Neuronal stem cell (in vitro differentiated cells): ENCODE results near the gene CHD2.

ENCODE experiments used
- DNase-seq: peaks from one replicate; pipeline ENCODE4 v3.0.0-alpha.2; 2013; ENCODE audit warnings: low spot score
- H2AFZ ChIP-seq: one replicate; pipeline ENCODE4 v1.6.1; 2013; ENCODE audit warnings: mild to moderate bottlenecking, low read length, inconsistent platforms
- H2AK5ac ChIP-seq: 2 replicates; pipeline ENCODE4 v1.6.1; 2013; ENCODE audit warnings: low read depth, mild to moderate bottlenecking, inconsistent platforms, low read length, moderate library complexity, mixed read lengths
- H2BK120ac ChIP-seq: 2 replicates; pipeline ENCODE4 v1.6.1; 2013; ENCODE audit warnings: low read depth, mild to moderate bottlenecking, inconsistent platforms, low read length, moderate library complexity, mixed read lengths
- H2BK12ac ChIP-seq: one replicate; pipeline ENCODE4 v1.6.1; 2013; ENCODE audit warnings: low read length, inconsistent platforms
- H2BK15ac ChIP-seq: 2 replicates; pipeline ENCODE4 v1.6.1; 2013; ENCODE audit warnings: mild to moderate bottlenecking, low read length, inconsistent platforms, mixed read lengths
- H2BK5ac ChIP-seq: one replicate; pipeline ENCODE4 v1.6.1; 2013; ENCODE audit warnings: inconsistent platforms, mild to moderate bottlenecking, low read length, moderate library complexity
- H3K14ac ChIP-seq: one replicate; pipeline ENCODE4 v1.6.1; 2013; ENCODE audit warnings: low read length, inconsistent platforms
- H3K18ac ChIP-seq: 2 replicates; pipeline ENCODE4 v1.6.1; 2013; ENCODE audit warnings: low read length, inconsistent platforms
- H3K23ac ChIP-seq: 2 replicates; pipeline ENCODE4 v1.6.1; 2013; ENCODE audit warnings: low read depth, mild to moderate bottlenecking, mixed read lengths, low read length, inconsistent platforms; ENCODE audit not compliant: poor library complexity
- H3K27ac ChIP-seq: replicated peaks from 3 replicates; pipeline ENCODE4 v1.5.1; 2013; ENCODE audit warnings: low read length, inconsistent platforms
- H3K27me3 ChIP-seq, 3 experiments: 2 replicates each; pipeline ENCODE4 v1.6.1; 2013; ENCODE audit warnings: low read length in 3 of 3, mild to moderate bottlenecking in 2 of 3, inconsistent platforms in 1 of 3, low read depth in 1 of 3, mixed read lengths in 1 of 3, moderate library complexity in 1 of 3; ENCODE audit not compliant: control insufficient read depth in 3 of 3, insufficient read depth in 3 of 3
- H3K36me3 ChIP-seq, 2 donors: replicated peaks in 1 of 2; 2 replicates each; pipeline ENCODE4 v1.6.1; 2013; ENCODE audit warnings: low read length in 2 of 2; ENCODE audit not compliant: control insufficient read depth in 2 of 2, insufficient read depth in 2 of 2
- H3K4ac ChIP-seq: 2 replicates; pipeline ENCODE4 v1.6.1; 2013; ENCODE audit warnings: inconsistent platforms, mild to moderate bottlenecking, low read length, moderate library complexity
- H3K4me1 ChIP-seq, 2 donors: 1 replicate in 1 of 2; 2 replicates in 1 of 2; pipeline ENCODE4 v1.6.1; 2013; ENCODE audit warnings: low read length in 2 of 2, low read depth in 1 of 2; ENCODE audit not compliant: control insufficient read depth in 2 of 2, insufficient read depth in 1 of 2
- H3K4me2 ChIP-seq: one replicate; pipeline ENCODE4 v1.6.1; 2013; ENCODE audit warnings: mild to moderate bottlenecking, low read length, inconsistent platforms; ENCODE audit not compliant: insufficient read depth, poor library complexity, severe bottlenecking
- H3K4me3 ChIP-seq, 2 donors: 2 replicates each; pipeline ENCODE4 v1.5.1; 2013; ENCODE audit warnings: low read length in 2 of 2, mild to moderate bottlenecking in 2 of 2, inconsistent platforms in 1 of 2, moderate library complexity in 1 of 2
- H3K79me1 ChIP-seq: one replicate; pipeline ENCODE4 v1.6.1; 2013; ENCODE audit warnings: low read depth, mild to moderate bottlenecking, inconsistent platforms, low read length, moderate library complexity
- H3K9ac ChIP-seq: one replicate; pipeline ENCODE4 v1.6.1; 2013; ENCODE audit warnings: mild to moderate bottlenecking, low read depth, low read length, inconsistent platforms; ENCODE audit not compliant: poor library complexity
- H3K9me3 ChIP-seq, 2 donors: replicated peaks in 1 of 2; 2 replicates each; pipeline versions ENCODE3 to v1.6.1; 2013; ENCODE audit warnings: low read length in 2 of 2, mild to moderate bottlenecking in 2 of 2, inconsistent platforms in 1 of 2, low read depth in 1 of 2, mixed read lengths in 1 of 2, moderate library complexity in 1 of 2; ENCODE audit not compliant: control insufficient read depth in 2 of 2, insufficient read depth in 1 of 2
- H4K8ac ChIP-seq: one replicate; pipeline ENCODE4 v1.6.1; 2013; ENCODE audit warnings: low read depth, mild to moderate bottlenecking, inconsistent platforms, low read length, moderate library complexity
- H4K91ac ChIP-seq: one replicate; pipeline ENCODE4 v1.6.1; 2013; ENCODE audit warnings: low read length, low read depth, mild to moderate bottlenecking, inconsistent platforms; ENCODE audit not compliant: poor library complexity
- WGBS, 2 donors: extraction: QIAGEN DNeasy Blood & Tissue Kit; methylation state at CpG; one replicate each; pipeline ENCODE4 v1.1.7; 2013; ENCODE audit warnings: missing lambda C conversion rate in 2 of 2, mixed read lengths in 1 of 2; ENCODE audit not compliant: insufficient read length in 2 of 2, insufficient replicate concordance in 1 of 2; ENCODE audit errors: extremely low coverage in 2 of 2; 5-methylcytosine and 5-hydroxymethylcytosine counted together

Gene CHD2

GRCh38 chr15:92896561-92896960, 3.6 kb upstream of the CHD2 start:
- no peak overlapping the region for H2BK120ac ChIP-seq
- no peak overlapping the region for H3K27ac ChIP-seq
- no peak overlapping the region for H2BK5ac ChIP-seq
- DNase-seq: no peak
- no peaks in the 10 kb centered on the region for H3K4me1 ChIP-seq
- H4K91ac ChIP-seq: no peak overlapping the region
- H3K36me3 ChIP-seq: peaks cover 13 to 86% of the 10 kb centered on the region in 2 donors
- no peak overlapping the region for H4K8ac ChIP-seq
- no peak overlapping the region for H3K4ac ChIP-seq
- no peaks in the 10 kb centered on the region for H3K79me1 ChIP-seq
- H3K18ac ChIP-seq: no peak overlapping the region
- H2AFZ ChIP-seq: no peak overlapping the region
- H2AK5ac ChIP-seq: no peak overlapping the region
- no peak overlapping the region for H3K4me2 ChIP-seq
- no peak overlapping the region for H3K14ac ChIP-seq
- no peaks in the 10 kb centered on the region for H3K27me3 ChIP-seq
- H3K9ac ChIP-seq: no peak overlapping the region
- no peak overlapping the region for H3K4me3 ChIP-seq
- H2BK15ac ChIP-seq: no peak overlapping the region
- H3K9me3 ChIP-seq: peaks cover 0 to 6% of the 10 kb centered on the region in 2 donors
- H2BK12ac ChIP-seq: no peak overlapping the region
- H3K23ac ChIP-seq: no peak overlapping the region

DNA sequence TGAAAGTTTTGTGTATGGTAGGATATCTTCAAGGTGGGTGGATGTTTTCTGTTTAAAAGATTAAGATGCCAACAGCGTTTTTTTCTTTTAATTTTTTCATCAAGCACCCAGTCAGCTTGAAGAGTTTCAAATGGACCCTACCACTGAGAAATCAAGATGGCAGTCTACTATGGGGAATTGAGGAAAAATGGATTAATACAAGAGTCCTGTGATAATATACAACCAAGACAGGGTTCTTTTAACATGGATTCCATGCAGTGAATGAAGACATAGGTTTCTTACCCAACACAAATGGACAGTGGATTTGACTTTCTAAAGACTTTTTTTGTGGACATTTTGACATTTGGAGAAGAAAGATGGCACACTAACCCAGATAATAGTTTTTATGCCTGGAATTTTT, 2.5 kb upstream of the CHD2 start:
- peaks cover 0 to under 1% of the 10 kb centered on the region in 2 donors for H3K4me1 ChIP-seq
- H4K8ac ChIP-seq: no peak overlapping the region
- H3K27ac ChIP-seq: no peak overlapping the region
- no peak overlapping the region for H4K91ac ChIP-seq
- H3K14ac ChIP-seq: no peak overlapping the region
- H3K79me1 ChIP-seq: no peaks in the 10 kb centered on the region
- H3K23ac ChIP-seq: no peak overlapping the region
- no peak overlapping the region for H2AK5ac ChIP-seq
- no peak overlapping the region for H3K18ac ChIP-seq
- no peak overlapping the region for H3K4me3 ChIP-seq
- H2BK15ac ChIP-seq: no peak overlapping the region
- no CpG with 5 or more reads among the region's 1 CpG for WGBS, 2 donors
- DNase-seq: no peak
- H2BK120ac ChIP-seq: no peak overlapping the region
- no peak overlapping the region for H2BK12ac ChIP-seq
- no peaks in the 10 kb centered on the region for H3K27me3 ChIP-seq
- H3K9ac ChIP-seq: no peak overlapping the region
- H3K4me2 ChIP-seq: no peak overlapping the region
- H3K4ac ChIP-seq: no peak overlapping the region
- peaks cover 10 to 86% of the 10 kb centered on the region in 2 donors for H3K36me3 ChIP-seq
- H2AFZ ChIP-seq: no peak overlapping the region
- peaks cover 0 to 5% of the 10 kb centered on the region in 2 donors for H3K9me3 ChIP-seq
- H2BK5ac ChIP-seq: no peak overlapping the region

DNA sequence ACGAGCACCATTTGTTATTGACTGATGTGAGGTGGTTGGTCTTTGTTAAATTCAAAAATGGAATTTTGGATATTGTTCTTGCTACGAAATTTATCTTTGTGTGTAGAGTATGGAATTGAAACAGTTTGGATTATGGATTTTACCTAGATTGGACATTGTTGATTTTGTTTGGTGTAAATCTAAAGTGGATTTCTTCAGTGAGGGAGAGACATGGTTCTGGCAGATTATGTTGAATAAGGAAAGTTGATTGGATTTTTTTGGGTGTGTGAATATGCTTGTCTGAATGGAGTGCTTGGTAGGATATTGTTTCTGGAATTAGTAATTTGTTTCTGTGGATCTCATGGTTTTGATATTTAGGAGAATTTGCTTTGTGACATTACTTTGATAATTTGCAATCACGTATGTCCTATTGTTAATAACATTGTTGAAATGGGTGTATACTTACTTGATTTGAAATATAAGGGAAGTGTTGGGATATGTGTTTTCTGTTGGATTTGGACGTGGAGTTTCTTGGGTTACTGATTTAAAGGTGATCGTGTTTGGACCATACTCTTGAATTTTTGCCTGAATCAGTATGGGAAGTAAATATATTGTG, 1.0 kb upstream of the CHD2 start:
- Histone ChIP-seq H3K36me3 (peaks cover 7 to 83% of the 10 kb centered on the region in 2 donors), H3K18ac (no peak overlapping the region), H2AK5ac (no peak overlapping the region), H2AFZ (no peak overlapping the region), H4K8ac (no peak overlapping the region), H4K91ac (no peak overlapping the region), H3K4me1 (peaks cover 0 to 6% of the 10 kb centered on the region in 2 donors), H3K4me3 (no peak overlapping the region), H2BK12ac (no peak overlapping the region), H3K27ac (peak overlapping the region; percentile 4), H2BK15ac (no peak overlapping the region), H3K4me2 (no peak overlapping the region), H3K4ac (no peak overlapping the region), H2BK120ac (no peak overlapping the region), H3K14ac (no peak overlapping the region), H3K79me1 (no peaks in the 10 kb centered on the region), H2BK5ac (no peak overlapping the region), H3K27me3 (no peaks in the 10 kb centered on the region), H3K9me3 (no peaks in the 10 kb centered on the region), H3K9ac (no peak overlapping the region), H3K23ac (no peak overlapping the region)
- WGBS, 2 donors: 100% methylated on average over 1 of the region's 5 CpGs; no CpG with 5 or more reads in 1 of the 2 donors
- DNase-seq: no peak

DNA sequence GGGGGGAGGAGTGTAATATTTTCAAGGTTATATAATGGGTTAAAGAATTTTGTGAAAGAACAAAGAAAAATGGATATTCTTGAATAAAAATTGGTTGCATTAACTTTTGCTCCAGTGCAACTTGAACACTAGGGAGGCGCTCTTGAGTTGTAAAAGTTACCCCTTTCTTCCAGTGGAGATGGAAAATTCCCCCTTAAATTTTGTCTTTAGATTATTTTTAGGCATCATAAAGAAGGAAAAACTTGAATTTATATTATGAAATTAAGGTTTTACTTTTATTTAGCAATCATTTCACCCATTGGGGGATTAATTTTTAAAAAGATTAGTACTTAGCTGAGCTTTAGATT, 550 bp upstream of the CHD2 start:
- no peaks in the 10 kb centered on the region for H3K27me3 ChIP-seq
- no peak overlapping the region for H2BK5ac ChIP-seq
- H3K36me3 ChIP-seq: peaks cover 7 to 78% of the 10 kb centered on the region in 2 donors
- H3K4me1 ChIP-seq: peaks cover 0 to 6% of the 10 kb centered on the region in 2 donors
- H3K9me3 ChIP-seq: no peaks in the 10 kb centered on the region
- no peak overlapping the region for H4K8ac ChIP-seq
- H3K9ac ChIP-seq: no peak overlapping the region
- H3K14ac ChIP-seq: no peak overlapping the region
- no peaks in the 10 kb centered on the region for H3K79me1 ChIP-seq
- no peak overlapping the region for H3K23ac ChIP-seq
- no peak overlapping the region for H4K91ac ChIP-seq
- no peak overlapping the region for H2BK15ac ChIP-seq
- no peak overlapping the region for H3K18ac ChIP-seq
- H2AK5ac ChIP-seq: no peak overlapping the region
- H2BK12ac ChIP-seq: no peak overlapping the region
- peak overlapping the region; percentile 99 for H3K27ac ChIP-seq
- no peak overlapping the region for H3K4me2 ChIP-seq
- DNase-seq: no peak
- H3K4me3 ChIP-seq: no peak overlapping the region
- no peak overlapping the region for H3K4ac ChIP-seq
- H2BK120ac ChIP-seq: no peak overlapping the region
- WGBS, 2 donors: no CpG with 5 or more reads among the region's 1 CpG
- H2AFZ ChIP-seq: no peak overlapping the region
